SK-N-DZ (cell line): ENCODE measurements around the gene ACAP2.
"Not testable (repeated sequence)": the region's sequence is repeated elsewhere in the genome, so short reads cannot be mapped to it uniquely, and the experiment has no call there.

ENCODE experiments used
- DNase-seq: peaks from one replicate; pipeline ENCODE4 v3.0.0-alpha.2; 2015; ENCODE audit warnings: low spot score

Gene ACAP2

GRCh38 chr3:195445885-195446284 lies 3.1 kb upstream of the ACAP2 start:
- DNase-seq: no peak

GRCh38 chr3:195443391-195443989 lies 670 bp upstream of the ACAP2 start:
- no peak for DNase-seq

GRCh38 chr3:195441992-195442572 lies 738 bp downstream of the ACAP2 start:
- DNase-seq: no peak

- peak; percentile 69 for DNase-seq
Observed at GRCh38 chr3:195441476-195441991, 1.3 kb downstream of the ACAP2 start.

- DNase-seq: no peak
Observed at GRCh38 chr3:195441051-195441450, 1.8 kb downstream of the ACAP2 start.

GRCh38 chr3:195440379-195440778 lies 2.4 kb downstream of the ACAP2 start:
- no peak for DNase-seq

- DNase-seq: no peak
Observed at GRCh38 chr3:195438371-195438770, 4.4 kb downstream of the ACAP2 start.

- no peak for DNase-seq
Observed at GRCh38 chr3:195425849-195426248, 17.0 kb downstream of the ACAP2 start.

- DNase-seq: no peak
Observed at GRCh38 chr3:195423818-195424217, 19.0 kb downstream of the ACAP2 start.

GRCh38 chr3:195421400-195421799 lies 21.4 kb downstream of the ACAP2 start:
- DNase-seq: no peak

- no peak for DNase-seq
Observed at GRCh38 chr3:195416795-195417194, 26.0 kb downstream of the ACAP2 start.

- no peak for DNase-seq
Observed at GRCh38 chr3:195411836-195412235, 31.0 kb downstream of the ACAP2 start.

GRCh38 chr3:195410546-195410945 lies 32.3 kb downstream of the ACAP2 start:
- no peak for DNase-seq

GRCh38 chr3:195407531-195408409 lies 35.0 kb downstream of the ACAP2 start:
- DNase-seq: no peak

GRCh38 chr3:195405651-195406050 lies 37.2 kb downstream of the ACAP2 start:
- no peak for DNase-seq

- DNase-seq: no peak
Observed at GRCh38 chr3:195403841-195404408, 38.9 kb downstream of the ACAP2 start.

GRCh38 chr3:195403244-195403643 lies 39.6 kb downstream of the ACAP2 start:
- DNase-seq: no peak

- peak; percentile 79 for DNase-seq
Observed at GRCh38 chr3:195401943-195402342, 40.9 kb downstream of the ACAP2 start.

- DNase-seq: not testable (repeated sequence)
Observed at GRCh38 chr3:195398460-195398859, 44.4 kb downstream of the ACAP2 start.

GRCh38 chr3:195397524-195397923 lies 45.3 kb downstream of the ACAP2 start:
- no peak for DNase-seq

- no peak for DNase-seq
Observed at GRCh38 chr3:195395208-195395816, 47.5 kb downstream of the ACAP2 start.

GRCh38 chr3:195394700-195395099 lies 48.1 kb downstream of the ACAP2 start:
- DNase-seq: no peak
